HepG2 (cell line): ENCODE results near the gene ULK4. TPM values are rescaled to one million over a fixed set of nuclear protein-coding genes. Genes with fewer than 3 reads are reported as not detected.

Experiments
- FOXO4 ChIP-seq: sonication (generic); formaldehyde crosslinking; conservative IDR thresholded peaks from 2 replicates; pipeline ENCODE4 v1.8.1; 2023; ENCODE audit warnings: missing genetic modification reagents
- KDM1A ChIP-seq: IDR thresholded peaks from 2 replicates; pipeline ENCODE4 v1.6.1; 2016; ENCODE audit warnings: missing compliant biosample characterization
- MED1 ChIP-seq: sonication (generic); formaldehyde crosslinking; IDR thresholded peaks from 2 replicates; pipeline ENCODE4 v1.4.0; 2020; ENCODE audit warnings: missing genetic modification reagents
- MEF2D ChIP-seq: sonication (generic); formaldehyde crosslinking; IDR thresholded peaks from 2 replicates; pipeline ENCODE4 v1.5.1; 2020; ENCODE audit warnings: mild to moderate bottlenecking, missing genetic modification reagents
- NBN ChIP-seq: fragments of 450-650 bp; conservative IDR thresholded peaks from 2 replicates; pipeline ENCODE4 v1.6.1; 2017
- PHB2 ChIP-seq: fragments of 450-650 bp; IDR thresholded peaks from 2 replicates; pipeline ENCODE4 v1.6.1; 2018; ENCODE audit not compliant: partially characterized antibody
- POLR2A ChIP-seq, 2 experiments: IDR thresholded peaks; 2 replicates each; pipeline ENCODE4 v1.6.1; 2011; ENCODE audit warnings: low read depth in 2 of 2, low read length in 2 of 2, mild to moderate bottlenecking in 1 of 2, moderate library complexity in 1 of 2; ENCODE audit not compliant: insufficient read depth in 1 of 2
- SNRNP70 ChIP-seq: fragments of 200-400 bp; formaldehyde crosslinking; IDR thresholded peaks from 2 replicates; pipeline ENCODE4 v1.6.1; 2017; ENCODE audit warnings: mild to moderate bottlenecking, low read depth, low read length, moderate library complexity
- TGIF2 ChIP-seq: IDR thresholded peaks from 2 replicates; pipeline ENCODE4 v1.6.1; 2016; ENCODE audit warnings: control low read depth, missing compliant biosample characterization
- TMF1 ChIP-seq: sonication (generic); formaldehyde crosslinking; IDR thresholded peaks from 2 replicates; pipeline ENCODE4 v1.8.1; 2022; ENCODE audit warnings: low read depth, missing genetic modification reagents
- ZBTB8A ChIP-seq: sonication (generic); formaldehyde crosslinking; IDR thresholded peaks from 2 replicates; pipeline ENCODE4 v1.4.0; 2020; ENCODE audit warnings: mild to moderate bottlenecking, low read depth, missing genetic modification reagents, borderline replicate concordance
- ZFP36L2 ChIP-seq: sonication (generic); formaldehyde crosslinking; IDR thresholded peaks from 2 replicates; pipeline ENCODE4 v1.4.0; 2020; ENCODE audit warnings: missing genetic modification reagents
- ZNF142 ChIP-seq: sonication (generic); formaldehyde crosslinking; IDR thresholded peaks from 2 replicates; pipeline ENCODE4 v1.4.0; 2020; ENCODE audit warnings: missing genetic modification reagents
- ZNF260 ChIP-seq: sonication (generic); formaldehyde crosslinking; IDR thresholded peaks from 2 replicates; pipeline ENCODE4 v1.4.0; 2020; ENCODE audit warnings: missing genetic modification reagents, low read depth, mild to moderate bottlenecking, borderline replicate concordance
- ZNF567 ChIP-seq: sonication (generic); formaldehyde crosslinking; IDR thresholded peaks from 2 replicates; pipeline ENCODE4 v1.8.1; 2023; ENCODE audit warnings: mild to moderate bottlenecking, missing genetic modification reagents, borderline replicate concordance
- ZNF580 ChIP-seq: IDR thresholded peaks from 2 replicates; pipeline ENCODE4 v1.6.1; 2016; ENCODE audit warnings: low read depth, borderline replicate concordance
- ZNF639 ChIP-seq: conservative IDR thresholded peaks from 2 replicates; pipeline ENCODE4 v1.6.1; 2018; ENCODE audit warnings: missing genetic modification reagents
- ZNF670 ChIP-seq: sonication (generic); formaldehyde crosslinking; IDR thresholded peaks from 2 replicates; pipeline ENCODE4 v1.8.0; 2022; ENCODE audit warnings: mild to moderate bottlenecking, missing genetic modification reagents, borderline replicate concordance
- ZNF678 ChIP-seq: sonication (generic); formaldehyde crosslinking; IDR thresholded peaks from 2 replicates; pipeline ENCODE4 v1.4.0; 2020; ENCODE audit warnings: mild to moderate bottlenecking, missing genetic modification reagents
- polyA plus RNA-seq, 8 experiments: library from polyadenylated mRNA; depleted of rRNA in 3 of 8; stranded (reverse) in 7 of 8; unstranded in 1 of 8; fragments of >200 nt; fragmentation: Illumina TruSeq in 4 of 8; extraction: Trizol in 4 of 8; gene quantifications; 2 replicates each; pipeline versions ENCODE4 v1.2.1 to v1.2.3, GENCODE V29; 2011 to 2016; ENCODE audit warnings: low read depth in 4 of 8, missing spikeins in 1 of 8, mixed read lengths in 1 of 8; ENCODE audit not compliant: insufficient read depth in 1 of 8
- total RNA-seq, 5 experiments: library from RNA; depleted of rRNA; stranded (reverse); fragments of >200 nt; fragmentation: Illumina TruSeq; extraction: Trizol; gene quantifications; 2 replicates each; pipeline ENCODE4 v1.2.3, GENCODE V29; 2016; ENCODE audit warnings: low read depth in 1 of 5

The ULK4 gene
- total and polyA plus RNA-seq, 2 of the 13 experiments (the other 11 are each of a cell fraction or from before 2014, with no cell fraction given) = 6.7 to 11.8 TPM

GRCh38 chr3:41198950-41199865 is 762.7 kb downstream of the ULK4 start, which contains the start of gene CTNNB1 (continued):
- TF ChIP-seq ZNF142 (CRISPR knock-in tag) (peak; percentile 88), MED1 (peak; percentile 92), MEF2D (CRISPR knock-in tag) (peak; percentile 79; the same call in 1 of the 2 replicates), ZNF639 (CRISPR knock-in tag) (peak; percentile 94), ZBTB8A (0 out of 2 replicates have a peak, but pooled peaks have one; percentile 55), POLR2A (IDR thresholded peaks at IDR 0.05; ENCODE audit: insufficient read depth in 1 of 2, low read depth in 2 of 2, low read length in 2 of 2) (peak; percentile 93 to 96), ZNF678 (CRISPR knock-in tag) (peak; percentile 77; the same call in 1 of the 2 replicates), TMF1 (CRISPR knock-in tag) (peak; percentile 91; the same call in 1 of the 2 replicates), PHB2 (no peak), ZNF670 (CRISPR knock-in tag) (peak; percentile 84; the same call in 1 of the 2 replicates), NBN (no peak), FOXO4 (CRISPR knock-in tag) (no peak), ZFP36L2 (CRISPR knock-in tag) (no peak), ZNF567 (CRISPR knock-in tag) (no peak), KDM1A (CRISPR knock-in tag) (peak; percentile 35; the same call in 1 of the 2 replicates), ZNF260 (CRISPR knock-in tag) (no peak), ZNF580 (0 out of 2 replicates have a peak, but pooled peaks have one; percentile 52), TGIF2 (peak; percentile 82; the same call in 1 of the 2 replicates), SNRNP70 (no peak)
